Muscle layer of duodenum (tissue), 2 donors: ENCODE measurements around the gene VDR.
"Not testable (repeated sequence)": the region's sequence is repeated elsewhere in the genome, so short reads cannot be mapped to it uniquely, and the experiment has no call there.

ENCODE experiments used
- H3K27ac ChIP-seq: one replicate; pipeline ENCODE4 v1.7.0; 2013; ENCODE audit warnings: mild to moderate bottlenecking, low read length
- H3K27me3 ChIP-seq: one replicate; pipeline ENCODE4 v1.7.0; 2013; ENCODE audit warnings: low read depth, mild to moderate bottlenecking, control low read depth, low read length
- H3K36me3 ChIP-seq, 2 donors: one replicate each; pipeline ENCODE4 v1.7.0; 2013; ENCODE audit warnings: low read length in 2 of 2, control low read depth in 1 of 2, mild to moderate bottlenecking in 1 of 2; ENCODE audit not compliant: insufficient read depth in 2 of 2, control insufficient read depth in 1 of 2
- H3K4me1 ChIP-seq, 2 donors: one replicate each; pipeline ENCODE4 v1.7.0; 2013; ENCODE audit warnings: low read length in 2 of 2, mild to moderate bottlenecking in 2 of 2, control low read depth in 1 of 2, moderate library complexity in 1 of 2; ENCODE audit not compliant: insufficient read depth in 2 of 2, control insufficient read depth in 1 of 2
- H3K4me3 ChIP-seq, 2 donors: one replicate each; pipeline ENCODE4 v1.7.0; 2013; ENCODE audit warnings: low read length in 2 of 2, low read depth in 1 of 2, mild to moderate bottlenecking in 1 of 2
- H3K9me3 ChIP-seq, 2 donors: one replicate each; pipeline ENCODE4 v1.7.0; 2013; ENCODE audit warnings: low read length in 2 of 2, control low read depth in 1 of 2, mild to moderate bottlenecking in 1 of 2; ENCODE audit not compliant: control insufficient read depth in 1 of 2
- donor health status: healthy.

VDR gene

DNA sequence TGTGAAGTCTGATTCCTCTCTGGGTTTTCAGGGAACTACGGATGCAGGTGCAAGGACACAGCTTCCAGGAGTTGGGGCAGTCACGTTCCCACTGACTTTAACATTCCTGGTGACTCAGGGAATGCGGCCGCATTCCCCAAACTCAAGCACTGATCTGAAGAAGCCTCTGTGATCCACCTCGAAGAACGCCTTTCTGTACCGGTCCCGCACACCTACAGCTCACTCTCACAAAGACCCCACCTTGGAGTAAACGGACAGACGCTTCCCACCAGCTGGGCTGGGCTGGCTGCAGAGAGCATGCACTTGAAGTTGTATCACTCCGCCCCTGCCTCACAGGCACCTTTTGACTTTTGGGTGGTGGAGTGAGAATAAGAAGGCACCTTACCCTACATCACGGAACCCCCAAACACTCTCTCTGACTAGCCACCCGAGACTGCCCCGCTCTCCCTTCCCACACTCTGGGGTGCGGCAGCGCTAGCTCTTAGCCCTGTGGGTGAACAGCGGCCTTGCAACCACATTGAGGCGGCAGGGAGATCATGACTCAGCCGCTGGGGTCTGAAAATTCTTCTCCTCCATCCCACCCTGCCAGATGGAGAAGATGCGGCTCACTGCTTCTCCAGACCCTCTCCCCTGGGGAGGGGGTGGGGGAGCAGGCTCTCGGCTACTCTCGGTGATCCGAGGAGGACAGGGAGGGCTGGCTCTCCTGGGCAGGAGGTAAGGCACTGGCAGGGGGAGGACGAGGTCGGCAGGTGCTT is 61.4 kb downstream of the VDR start:
- Histone ChIP-seq H3K27me3 (no peaks in the 10 kb centered on the region), H3K36me3 (peaks cover 0 to 3% of the 10 kb centered on the region in 2 donors), H3K27ac (no peak overlapping the region), H3K9me3 (no peaks in the 10 kb centered on the region), H3K4me1 (peaks cover 0 to under 1% of the 10 kb centered on the region in 2 donors), H3K4me3 (no peak overlapping the region)

GRCh38 chr12:47842543-47842942 is 62.3 kb downstream of the VDR start:
- H3K27ac ChIP-seq, H3K4me1 ChIP-seq, H3K27me3 ChIP-seq, H3K36me3 ChIP-seq, H3K9me3 ChIP-seq, H3K4me3 ChIP-seq: not testable (repeated sequence)

- H3K4me1 ChIP-seq, result peaks cover 0 to 5% of the 10 kb centered on the region in 2 donors
- H3K27ac ChIP-seq, result no peak overlapping the region
- no peaks in the 10 kb centered on the region for H3K27me3 ChIP-seq
- peaks cover 0 to 3% of the 10 kb centered on the region in 2 donors for H3K36me3 ChIP-seq
- no peak overlapping the region for H3K4me3 ChIP-seq
- no peaks in the 10 kb centered on the region for H3K9me3 ChIP-seq
Observed at GRCh38 chr12:47841910-47842309, 62.9 kb downstream of the VDR start.

DNA sequence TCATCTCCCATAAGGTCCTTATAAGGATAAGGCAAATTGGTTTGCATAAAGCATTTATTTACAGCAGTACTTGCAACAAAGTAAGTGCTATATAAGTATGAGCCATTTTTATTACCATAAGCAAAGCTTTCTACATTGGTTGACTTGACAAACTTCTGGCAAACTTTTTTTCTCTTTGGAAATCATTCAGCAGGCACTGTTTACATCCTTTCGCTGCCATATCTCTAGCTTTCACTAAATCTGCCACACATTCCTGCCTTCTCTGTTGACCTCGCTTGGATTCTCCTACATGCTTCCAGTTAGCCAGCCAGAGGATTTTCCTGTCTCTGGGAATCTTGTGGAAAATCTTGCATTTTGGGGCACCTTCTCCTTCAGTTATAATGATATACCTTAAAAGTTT is 63.3 kb downstream of the VDR start:
- no peaks in the 10 kb centered on the region for H3K27me3 ChIP-seq
- H3K27ac ChIP-seq, result no peak overlapping the region
- H3K9me3 ChIP-seq, result no peaks in the 10 kb centered on the region
- peaks cover 0 to 5% of the 10 kb centered on the region in 2 donors for H3K4me1 ChIP-seq
- peaks cover 0 to 3% of the 10 kb centered on the region in 2 donors for H3K36me3 ChIP-seq
- H3K4me3 ChIP-seq, result no peak overlapping the region

DNA sequence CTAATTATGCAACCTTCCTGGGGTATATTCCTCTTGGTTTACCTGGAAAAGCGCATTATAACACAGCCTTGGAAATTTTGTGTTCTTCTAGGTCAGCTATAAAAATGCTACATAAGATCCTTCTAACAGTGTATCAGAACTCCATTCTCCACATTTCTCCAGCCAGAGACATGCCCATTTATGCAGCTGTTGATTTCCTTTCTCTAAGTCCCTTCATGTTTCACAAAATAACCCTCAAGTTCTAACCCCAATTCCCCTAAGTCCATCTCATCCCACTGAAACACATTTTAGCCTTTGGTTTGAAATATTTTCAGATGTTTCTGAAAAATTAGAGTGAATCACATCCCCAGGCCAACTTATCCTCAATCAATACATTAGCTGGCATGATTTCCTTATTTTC is 64.2 kb downstream of the VDR start:
- Histone ChIP-seq H3K4me1 (peaks cover 0 to 7% of the 10 kb centered on the region in 2 donors), H3K9me3 (no peaks in the 10 kb centered on the region), H3K4me3 (no peak overlapping the region), H3K27ac (no peak overlapping the region), H3K36me3 (peaks cover 0 to 3% of the 10 kb centered on the region in 2 donors), H3K27me3 (no peaks in the 10 kb centered on the region)

DNA sequence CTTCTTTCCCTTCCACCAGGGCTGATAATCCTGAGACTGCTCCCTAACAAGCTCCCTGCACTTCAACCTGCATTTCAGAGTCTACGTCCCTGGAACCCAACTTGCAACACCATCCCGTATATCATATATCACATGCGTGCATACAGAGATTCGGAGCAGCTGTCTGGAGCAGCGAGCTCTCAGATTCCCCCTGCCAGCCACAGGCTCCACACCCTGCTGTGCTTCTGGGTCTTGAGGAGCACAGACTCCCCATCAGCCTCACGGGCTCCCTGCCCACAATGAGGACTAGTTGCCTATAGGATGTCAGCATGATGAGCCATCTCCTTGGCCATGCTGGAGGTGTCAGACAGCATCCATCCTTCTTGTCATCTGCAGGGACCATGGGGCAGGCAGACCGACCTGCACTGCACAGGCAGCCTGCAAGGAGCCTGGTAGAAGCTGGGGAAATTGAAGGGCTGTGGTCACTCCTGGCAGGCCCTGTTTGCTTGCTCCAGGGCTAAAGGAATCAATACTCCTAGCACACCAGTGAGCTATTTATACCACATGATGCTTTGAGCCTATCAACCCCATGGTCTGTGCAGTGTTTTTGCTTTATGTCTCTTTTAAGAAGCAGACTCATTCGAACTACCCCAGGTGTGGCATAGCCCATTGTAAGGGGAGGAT is 65.4 kb downstream of the VDR start:
- Histone ChIP-seq H3K36me3 (peaks cover 0 to 3% of the 10 kb centered on the region in 2 donors), H3K27ac (no peak overlapping the region), H3K27me3 (no peaks in the 10 kb centered on the region), H3K4me1 (peaks cover 0 to 8% of the 10 kb centered on the region in 2 donors), H3K9me3 (no peaks in the 10 kb centered on the region), H3K4me3 (no peak overlapping the region)

DNA sequence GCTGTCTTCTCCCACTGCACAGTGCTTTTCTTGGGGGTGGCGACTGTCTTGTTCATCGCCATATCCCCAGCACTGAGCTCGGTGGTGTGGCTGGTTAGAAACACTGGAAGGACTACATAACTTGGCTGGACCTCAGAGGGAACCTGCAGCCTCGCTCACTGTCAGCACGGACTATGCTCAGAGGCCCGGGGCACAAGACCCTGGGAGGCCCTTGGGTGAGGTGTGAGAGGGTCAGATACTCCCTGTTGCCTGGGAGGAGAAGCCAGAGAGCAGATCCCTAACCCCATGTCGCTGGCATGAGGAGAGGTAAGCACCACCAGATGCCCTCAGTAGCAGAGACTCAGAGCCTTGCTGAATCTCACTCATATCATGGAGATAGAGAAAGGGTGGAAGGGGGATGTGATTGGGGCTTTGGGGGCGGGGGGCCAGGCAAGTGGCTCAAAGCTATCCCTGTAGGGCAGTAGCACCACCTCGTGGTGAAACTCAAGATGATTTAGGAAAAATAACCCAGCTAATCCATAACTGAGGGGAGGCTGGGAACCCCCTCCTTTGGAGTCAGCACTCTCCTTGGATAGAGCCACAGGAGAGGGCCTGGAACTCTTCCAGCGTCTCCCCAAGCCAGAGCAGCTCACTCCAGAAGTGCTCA is 66.4 kb downstream of the VDR start:
- no peak overlapping the region for H3K27ac ChIP-seq

DNA sequence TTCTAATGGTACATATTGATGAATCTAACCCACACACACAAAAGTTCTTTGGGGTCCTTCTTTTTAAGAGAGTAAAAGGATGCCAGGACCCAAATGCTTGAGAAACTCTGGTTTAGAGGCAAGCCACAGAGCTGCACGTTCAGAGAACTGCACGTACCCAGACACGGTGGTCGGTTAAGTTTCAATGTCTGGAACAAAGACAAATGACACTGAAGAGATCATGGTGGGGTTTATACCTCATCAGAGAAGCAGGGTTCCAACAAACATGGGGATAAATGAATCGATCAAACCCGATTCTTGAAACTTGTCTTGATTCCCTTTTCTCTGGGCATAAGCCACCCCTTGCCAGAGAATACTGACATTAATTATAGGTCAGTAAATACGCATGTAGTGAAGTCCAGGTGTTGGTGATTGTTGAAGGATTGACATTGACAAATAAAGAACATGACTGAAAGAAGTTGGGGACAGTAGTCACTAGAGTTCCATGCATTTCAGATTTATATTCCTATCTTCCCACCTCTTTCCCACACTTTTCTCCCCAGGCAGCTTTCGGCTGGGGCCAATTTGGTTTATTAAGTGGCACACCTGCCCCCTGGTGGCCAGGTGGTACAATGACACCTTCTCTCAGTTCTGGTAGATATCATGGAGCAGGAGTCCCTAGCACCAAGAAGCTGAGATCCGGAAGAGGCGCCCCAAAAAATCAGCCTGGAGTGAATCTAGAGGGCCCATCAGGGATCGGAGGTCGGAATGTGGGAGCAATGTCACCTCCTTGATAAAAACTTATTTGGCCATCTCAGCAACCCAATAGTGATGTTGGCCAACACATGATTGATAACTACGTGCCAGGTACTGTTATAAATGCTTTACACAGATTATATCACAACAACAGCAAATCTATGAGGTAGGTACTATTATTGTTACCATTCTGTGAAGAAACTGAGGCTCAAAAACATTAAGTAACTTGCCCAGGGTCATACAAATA is 67.3 kb downstream of the VDR start:
- Histone ChIP-seq H3K36me3 (no peaks in the 10 kb centered on the region), H3K27ac (no peak overlapping the region), H3K27me3 (no peaks in the 10 kb centered on the region), H3K4me3 (no peak overlapping the region), H3K4me1 (peaks cover 0 to 8% of the 10 kb centered on the region in 2 donors), H3K9me3 (no peaks in the 10 kb centered on the region)

More for the DNA sequence above, 66.4 kb downstream of the VDR start:
- no peaks in the 10 kb centered on the region for H3K9me3 ChIP-seq
- H3K27me3 ChIP-seq, result no peaks in the 10 kb centered on the region
- no peaks in the 10 kb centered on the region for H3K36me3 ChIP-seq
- peaks cover 0 to 8% of the 10 kb centered on the region in 2 donors for H3K4me1 ChIP-seq
- H3K4me3 ChIP-seq, result no peak overlapping the region

DNA sequence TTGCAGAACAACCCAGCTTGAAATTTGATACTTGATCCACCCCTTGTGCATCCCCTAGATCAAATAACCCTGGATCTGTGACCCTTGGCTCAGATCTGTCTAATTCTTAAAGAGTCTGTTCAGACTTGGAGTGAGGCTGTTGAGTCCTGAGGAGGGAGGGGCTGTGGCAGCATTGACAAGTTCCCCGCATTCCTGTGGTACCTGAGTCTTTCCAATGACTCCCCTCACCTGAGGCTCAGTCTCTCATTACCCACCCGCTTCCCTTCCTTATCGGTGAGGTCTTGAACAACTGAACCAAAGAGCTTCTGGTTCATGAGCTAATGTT is 69.0 kb downstream of the VDR start:
- H3K9me3 ChIP-seq, result no peaks in the 10 kb centered on the region
- H3K27ac ChIP-seq, result no peak overlapping the region
- H3K4me3 ChIP-seq, result no peak overlapping the region
- no peaks in the 10 kb centered on the region for H3K36me3 ChIP-seq
- H3K27me3 ChIP-seq, result no peaks in the 10 kb centered on the region
- H3K4me1 ChIP-seq, result peaks cover 0 to 8% of the 10 kb centered on the region in 2 donors

GRCh38 chr12:47835006-47835830 is 69.6 kb downstream of the VDR start:
- Histone ChIP-seq H3K4me1 (peaks cover 0 to 8% of the 10 kb centered on the region in 2 donors), H3K36me3 (no peaks in the 10 kb centered on the region), H3K27ac (no peak overlapping the region), H3K4me3 (no peak overlapping the region), H3K27me3 (no peaks in the 10 kb centered on the region), H3K9me3 (no peaks in the 10 kb centered on the region)
